Coronary artery (tissue), 2 donors: Measurements from ENCODE around the gene C1QC.

Source experiments
- DNase-seq: peaks from one replicate; pipeline ENCODE4 v3.0.0-alpha.2; 2017; ENCODE audit warnings: low spot score
- H3K27ac ChIP-seq, 2 donors: fragments of 200-600 bp; sonication (generic); one replicate each; pipeline ENCODE4 v1.5.1; 2016 to 2019
- H3K4me3 ChIP-seq: fragments of 200-600 bp; sonication (generic); 2 replicates; pipeline ENCODE4 v1.5.1; 2016; ENCODE audit warnings: mild to moderate bottlenecking, moderate library complexity
- TF ChIP-seq, protein P1 (sequence below): fragments of 200-600 bp; sonication (generic); IDR thresholded peaks from one replicate; pipeline ENCODE4 v1.5.1; 2019; ENCODE audit warnings: antibody characterized with exemption

Gene C1QC

DNA sequence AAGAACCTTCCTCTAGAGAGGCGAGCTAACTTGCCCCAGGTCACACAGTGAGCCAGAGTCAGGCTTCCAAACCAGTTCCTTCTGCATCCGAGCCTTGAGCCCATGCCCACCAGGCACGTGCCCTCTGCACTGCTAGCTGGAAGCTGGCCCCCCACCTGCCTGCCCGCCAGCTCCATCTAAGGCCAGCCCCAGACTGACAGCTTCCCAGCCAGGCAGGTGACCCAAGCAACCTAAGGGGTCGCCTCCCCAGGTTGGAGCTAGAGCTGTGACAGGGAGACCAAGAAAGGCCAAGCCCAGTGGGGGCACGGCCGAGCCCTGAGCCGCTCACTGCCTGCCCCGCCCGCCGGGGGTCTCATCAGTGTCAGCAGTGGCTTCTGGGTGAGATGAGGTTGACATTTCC is 26.9 kb upstream of the C1QC start:
- no peak overlapping the region for H3K4me3 ChIP-seq
- TF ChIP-seq, protein P1, sequence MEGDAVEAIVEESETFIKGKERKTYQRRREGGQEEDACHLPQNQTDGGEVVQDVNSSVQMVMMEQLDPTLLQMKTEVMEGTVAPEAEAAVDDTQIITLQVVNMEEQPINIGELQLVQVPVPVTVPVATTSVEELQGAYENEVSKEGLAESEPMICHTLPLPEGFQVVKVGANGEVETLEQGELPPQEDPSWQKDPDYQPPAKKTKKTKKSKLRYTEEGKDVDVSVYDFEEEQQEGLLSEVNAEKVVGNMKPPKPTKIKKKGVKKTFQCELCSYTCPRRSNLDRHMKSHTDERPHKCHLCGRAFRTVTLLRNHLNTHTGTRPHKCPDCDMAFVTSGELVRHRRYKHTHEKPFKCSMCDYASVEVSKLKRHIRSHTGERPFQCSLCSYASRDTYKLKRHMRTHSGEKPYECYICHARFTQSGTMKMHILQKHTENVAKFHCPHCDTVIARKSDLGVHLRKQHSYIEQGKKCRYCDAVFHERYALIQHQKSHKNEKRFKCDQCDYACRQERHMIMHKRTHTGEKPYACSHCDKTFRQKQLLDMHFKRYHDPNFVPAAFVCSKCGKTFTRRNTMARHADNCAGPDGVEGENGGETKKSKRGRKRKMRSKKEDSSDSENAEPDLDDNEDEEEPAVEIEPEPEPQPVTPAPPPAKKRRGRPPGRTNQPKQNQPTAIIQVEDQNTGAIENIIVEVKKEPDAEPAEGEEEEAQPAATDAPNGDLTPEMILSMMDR, result no peak
- no peak for DNase-seq
- H3K27ac ChIP-seq, result no peak overlapping the region

DNA sequence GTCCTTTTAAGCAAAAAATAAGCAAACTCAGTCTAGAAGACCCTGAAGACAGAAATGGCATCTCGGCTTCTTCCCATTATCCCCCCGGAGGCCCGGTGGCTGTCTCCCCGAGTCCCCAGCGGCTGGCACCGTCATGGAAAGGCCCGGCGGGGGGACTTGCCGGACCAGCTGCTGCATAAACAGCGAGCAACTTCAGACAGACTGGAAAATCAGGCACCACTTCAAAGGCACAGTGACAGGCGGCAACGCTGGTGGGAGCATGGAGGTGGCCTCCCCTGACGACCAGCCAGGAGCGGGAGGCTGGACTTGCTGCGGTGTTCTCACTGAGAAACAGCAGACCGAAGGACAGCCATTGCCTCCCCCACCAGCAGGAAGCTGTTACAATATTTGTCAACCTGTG is 25.4 kb upstream of the C1QC start:
- H3K4me3 ChIP-seq, result no peak overlapping the region
- TF ChIP-seq, protein P1, result no peak
- H3K27ac ChIP-seq, result no peak overlapping the region
- DNase-seq, result no peak

DNA sequence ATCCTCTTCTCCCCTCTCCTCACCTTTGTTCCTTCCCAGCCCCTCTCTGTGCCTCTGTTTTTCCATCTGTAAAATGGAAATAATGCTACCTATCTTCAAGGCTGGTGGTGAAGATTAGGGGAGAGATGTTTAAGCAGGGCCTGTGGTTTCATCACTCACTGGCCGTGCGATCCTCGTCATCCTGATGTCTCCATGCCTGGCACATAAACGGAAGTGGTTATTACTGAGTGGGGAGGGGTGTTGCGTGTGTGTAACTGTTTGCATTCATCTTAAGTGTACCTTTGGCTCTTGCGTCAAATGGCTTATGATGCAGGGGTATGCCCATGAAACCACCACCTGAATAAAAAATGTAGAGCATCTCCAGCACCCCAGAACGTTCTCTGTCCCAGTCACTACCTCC is 24.2 kb upstream of the C1QC start:
- no peak for DNase-seq
- TF ChIP-seq, protein P1, result no peak
- H3K27ac ChIP-seq, result no peak overlapping the region
- H3K4me3 ChIP-seq, result no peak overlapping the region

DNA sequence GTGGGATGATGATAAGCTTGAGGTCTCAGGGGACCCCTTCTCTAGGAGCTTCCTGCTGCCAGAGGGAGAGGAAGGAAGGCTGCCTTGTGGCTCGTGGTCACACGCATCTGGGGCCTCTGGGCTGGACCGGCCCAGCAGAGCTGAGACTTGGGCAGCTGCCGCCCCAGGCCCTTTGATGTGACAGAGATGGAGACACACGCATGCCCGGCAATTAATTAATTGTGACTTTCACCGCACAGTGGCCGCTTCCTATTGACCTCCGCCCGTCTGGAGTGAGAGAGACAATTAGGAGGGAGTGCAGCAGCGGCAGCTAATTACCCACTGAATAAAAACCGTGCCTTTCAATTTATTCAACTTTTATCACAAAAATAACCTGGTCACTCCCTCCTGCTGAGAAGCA is 23.6 kb upstream of the C1QC start:
- no peak overlapping the region for H3K27ac ChIP-seq
- TF ChIP-seq, protein P1, result no peak
- DNase-seq, result no peak
- no peak overlapping the region for H3K4me3 ChIP-seq

DNA sequence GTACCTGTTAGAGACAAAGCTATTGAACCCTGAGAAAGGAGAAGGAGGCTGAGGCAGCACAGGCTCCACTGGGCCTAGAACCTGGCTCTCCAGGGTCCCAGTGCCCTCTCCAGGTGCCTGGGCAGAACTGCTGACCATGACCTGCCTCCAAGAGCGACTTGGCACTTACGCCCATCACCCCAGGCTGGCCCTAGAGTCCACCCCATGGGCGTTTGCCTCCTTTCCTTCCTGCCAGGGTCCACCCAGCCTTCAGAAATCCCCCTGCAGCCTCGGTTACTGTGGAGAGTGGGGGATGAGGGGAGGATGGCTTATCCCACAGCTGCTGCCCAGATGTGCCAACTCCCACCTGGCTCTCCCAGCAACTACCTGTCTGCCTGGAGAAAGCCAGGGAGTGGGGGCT is 21.7 kb upstream of the C1QC start:
- DNase-seq, result no peak
- TF ChIP-seq, protein P1, result no peak
- Histone ChIP-seq H3K27ac (no peak overlapping the region), H3K4me3 (no peak overlapping the region)

DNA sequence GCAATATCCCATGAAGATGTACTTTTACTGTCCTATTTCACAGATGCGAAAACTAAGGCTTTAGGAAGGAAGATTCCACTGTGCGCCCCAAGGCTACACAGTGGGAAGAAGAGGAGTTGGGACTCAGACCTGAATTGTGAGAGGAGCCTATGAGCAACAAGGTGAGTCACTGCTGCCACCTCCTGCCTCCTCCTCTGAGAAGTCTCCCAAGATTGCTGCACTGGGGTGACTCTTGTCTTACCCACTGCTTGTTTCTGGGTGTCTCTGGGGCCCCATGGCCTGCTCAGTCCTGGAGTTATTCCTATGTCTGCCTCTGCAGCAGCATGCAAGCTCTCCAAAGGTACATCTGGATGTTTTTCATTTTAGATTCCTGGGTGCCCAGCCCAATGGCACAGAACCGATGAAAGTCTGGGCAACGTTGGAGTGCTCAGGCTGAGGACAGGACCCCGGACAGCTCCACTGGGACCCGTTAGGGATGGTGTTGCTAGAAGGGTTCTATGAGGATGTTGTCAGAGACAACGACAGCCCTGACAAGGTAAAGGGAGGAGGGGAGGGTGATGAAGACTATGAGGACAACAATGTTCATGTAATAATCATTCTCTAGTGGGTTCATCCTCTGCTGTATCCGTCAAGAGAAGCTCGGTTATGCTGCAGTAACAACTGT is 18.0 kb upstream of the C1QC start:
- no peak overlapping the region for H3K27ac ChIP-seq
- TF ChIP-seq, protein P1, result no peak
- no peak for DNase-seq
- H3K4me3 ChIP-seq, result no peak overlapping the region
